Naive thymus-derived CD4-positive, alpha-beta T cell (primary cell): ENCODE measurements around the gene NKAIN2. TPM values are rescaled to one million over a fixed set of nuclear protein-coding genes. Genes with fewer than 3 reads are reported as not detected.

Experiments
- ATAC-seq: fragments of 150-1000 bp; cut with Tn5 transposase; 2 replicates; pipeline ENCODE4 v1.10.0; 2021; ENCODE audit warnings: mild to moderate bottlenecking, moderate library complexity
- CTCF ChIA-PET: fragments of 350-600 bp; sonication (Branson Sonifier 250); formaldehyde crosslinking; loops from one replicate; lab custom pipeline; 2021; ENCODE audit warnings: antibody characterized with exemption; lab: Charles Lee
- POLR2A ChIA-PET: fragments of 350-600 bp; sonication (Branson Sonifier 250); formaldehyde crosslinking; loops from one replicate; lab custom pipeline; 2021; ENCODE audit warnings: antibody characterized with exemption, inconsistent platforms; lab: Charles Lee
- DNase-seq, 9 donors: peaks; one replicate each; pipeline versions ENCODE4 v3.0.0 to v3.0.0-alpha.2; 2020 to 2022; ENCODE audit warnings: mixed read lengths in 1 of 9
- H3K27ac ChIP-seq: one replicate; pipeline ENCODE4 v1.7.0; 2013; ENCODE audit warnings: mild to moderate bottlenecking, low read depth, low read length, moderate library complexity
- H3K27me3 ChIP-seq, 2 donors: one replicate each; pipeline ENCODE4 v1.7.0; 2013; ENCODE audit warnings: low read length in 2 of 2, mild to moderate bottlenecking in 2 of 2, moderate library complexity in 2 of 2; ENCODE audit not compliant: control insufficient read depth in 2 of 2, insufficient read depth in 2 of 2
- H3K36me3 ChIP-seq, 3 experiments: 1 replicate in 2 of 3; 2 replicates in 1 of 3; pipeline ENCODE4 v1.7.0; 2013; ENCODE audit warnings: low read length in 3 of 3, mild to moderate bottlenecking in 3 of 3, moderate library complexity in 1 of 3; ENCODE audit not compliant: insufficient read depth in 3 of 3, control insufficient read depth in 2 of 3
- H3K4me1 ChIP-seq, 2 donors: one replicate each; pipeline ENCODE4 v1.7.0; 2013; ENCODE audit warnings: low read length in 2 of 2, mild to moderate bottlenecking in 2 of 2, moderate library complexity in 1 of 2; ENCODE audit not compliant: control insufficient read depth in 2 of 2, insufficient read depth in 2 of 2
- H3K4me3 ChIP-seq: 2 replicates; pipeline ENCODE4 v1.7.0; 2013; ENCODE audit warnings: mild to moderate bottlenecking, low read length
- H3K9me3 ChIP-seq, 3 experiments: 1 replicate in 2 of 3; 2 replicates in 1 of 3; pipeline ENCODE4 v1.7.0; 2013; ENCODE audit warnings: low read length in 3 of 3; ENCODE audit not compliant: control insufficient read depth in 2 of 3
- H3K27ac Mint-ChIP-seq, 9 donors: one replicate each; pipeline ENCODE4 v1.8.0; 2020 to 2022; ENCODE audit warnings: mixed read lengths in 9 of 9, mild to moderate bottlenecking in 8 of 9, moderate library complexity in 5 of 9, inconsistent platforms in 2 of 9
- H3K27me3 Mint-ChIP-seq, 5 donors: one replicate each; pipeline ENCODE4 v1.8.0; 2021 to 2022; ENCODE audit warnings: mixed read lengths in 5 of 5, mild to moderate bottlenecking in 1 of 5
- H3K36me3 Mint-ChIP-seq, 5 donors: one replicate each; pipeline ENCODE4 v1.8.0; 2020 to 2022; ENCODE audit warnings: mixed read lengths in 5 of 5, mild to moderate bottlenecking in 3 of 5, inconsistent platforms in 1 of 5
- H3K4me1 Mint-ChIP-seq, 7 donors: one replicate each; pipeline ENCODE4 v1.8.0; 2020 to 2022; ENCODE audit warnings: mixed read lengths in 7 of 7, mild to moderate bottlenecking in 3 of 7, inconsistent platforms in 1 of 7
- H3K4me3 Mint-ChIP-seq, 10 donors: one replicate each; pipeline ENCODE4 v1.8.0; 2020 to 2022; ENCODE audit warnings: mild to moderate bottlenecking in 10 of 10, mixed read lengths in 10 of 10, moderate library complexity in 6 of 10, inconsistent platforms in 2 of 10
- H3K9me3 Mint-ChIP-seq, 11 donors: one replicate each; pipeline ENCODE4 v1.8.0; 2020 to 2022; ENCODE audit warnings: mixed read lengths in 11 of 11, mild to moderate bottlenecking in 4 of 11, inconsistent platforms in 1 of 11, moderate library complexity in 1 of 11
- intact Hi-C, 2 donors: fragments of 100-400 bp; cut with micrococcal nuclease; formaldehyde crosslinking; loops; one replicate each; pipeline ENCODE4 v1.15.1; 2023
- polyA plus RNA-seq, 2 donors: library from polyadenylated mRNA; unstranded; fragments of 300-500 nt; fragmentation: Illumina TruSeq; gene quantifications; one replicate each; pipeline ENCODE4 v1.2.3, GENCODE V29; 2021
- total RNA-seq, 6 experiments: library from RNA in 5 of 6; stranded (reverse) in 5 of 6; gene quantifications; 1 replicate in 5 of 6; 2 replicates in 1 of 6; pipeline ENCODE4 v1.2.3 and lab custom pipeline; 2021 to 2026

Gene NKAIN2
- total RNA-seq (1 to 10 TPM in 1 of 5 experiments, not detected in 4; 2.9 TPM), polyA plus RNA-seq (under 1 TPM in 1 of 2 donors, not detected in 1; 0.21 TPM), total RNA-seq (lab: John Stamatoyannopoulos, UW) (not detected)

- no peaks in the 10 kb centered on the region for H3K9me3 ChIP-seq
- no peak for DNase-seq
- peaks cover 0 to 4% (median 0%) of the 10 kb centered on the region in 5 donors for H3K36me3 Mint-ChIP-seq
- CTCF ChIA-PET: no interaction called here
- intact Hi-C loops: loop anchor here in 1 of 2 donors (5.0 kb wide), 1 partner anchor 1049 kb away; no protein-coding TSS in a partner anchor
- peak within 1 kb of the TSS; percentile 53 to 81 (median 70) for H3K4me3 Mint-ChIP-seq
- no peak within 1 kb of the TSS for H3K4me3 ChIP-seq
- H3K36me3 ChIP-seq: no peaks in the 10 kb centered on the region
- H3K27me3 Mint-ChIP-seq: peaks cover 49 to 64% (median 50%) of the 10 kb centered on the region in 5 donors
- no peaks in the 10 kb centered on the region for H3K4me1 ChIP-seq
- ATAC-seq: no peak
- H3K4me1 Mint-ChIP-seq: peaks cover 4 to 14% (median 8%) of the 10 kb centered on the region in 7 donors
- H3K27ac ChIP-seq: no peak within 1 kb of the TSS
- H3K27me3 ChIP-seq: no peaks in the 10 kb centered on the region
- no peaks in the 10 kb centered on the region for H3K9me3 Mint-ChIP-seq
- H3K27ac Mint-ChIP-seq: no peak within 1 kb of the TSS
- POLR2A ChIA-PET: no interaction called here
Measured at GRCh38 chr6:123803504-123804013, at the start of gene NKAIN2. Gene NKAIN2 (plus strand): TSS chr6:123803865.

GRCh38 chr6:123759472-123759871 lies 44.2 kb upstream of the NKAIN2 start:
- no peak overlapping the region for H3K27ac ChIP-seq
- H3K9me3 Mint-ChIP-seq: peaks cover 0 to 1% (median 0%) of the 10 kb centered on the region in 11 donors
- H3K4me1 ChIP-seq: no peaks in the 10 kb centered on the region
- H3K27ac Mint-ChIP-seq: no peak overlapping the region
- H3K27me3 ChIP-seq: no peaks in the 10 kb centered on the region
- intact Hi-C loops: no loop called here
- H3K36me3 Mint-ChIP-seq: no peaks in the 10 kb centered on the region
- no peak overlapping the region for H3K4me3 Mint-ChIP-seq
- no peaks in the 10 kb centered on the region for H3K4me1 Mint-ChIP-seq
- CTCF ChIA-PET: interaction anchor here (0.6 kb wide), 1 partner anchor 33 kb away, joined by 3 read pairs; no protein-coding TSS in a partner anchor
- POLR2A ChIA-PET: no interaction called here
- no peaks in the 10 kb centered on the region for H3K27me3 Mint-ChIP-seq
- no peak overlapping the region for H3K4me3 ChIP-seq
- H3K9me3 ChIP-seq: no peaks in the 10 kb centered on the region
- no peak for DNase-seq
- no peak for ATAC-seq
- H3K36me3 ChIP-seq: no peaks in the 10 kb centered on the region

- Histone ChIP-seq H3K4me1 (no peaks in the 10 kb centered on the region), H3K9me3 (no peaks in the 10 kb centered on the region), H3K4me3 (no peak overlapping the region), H3K36me3 (no peaks in the 10 kb centered on the region), H3K27me3 (no peaks in the 10 kb centered on the region), H3K27ac (no peak overlapping the region)
- H3K27ac Mint-ChIP-seq: no peak overlapping the region
- no peak overlapping the region for H3K4me3 Mint-ChIP-seq
- CTCF ChIA-PET: no interaction called here
- H3K36me3 Mint-ChIP-seq: no peaks in the 10 kb centered on the region
- no peaks in the 10 kb centered on the region for H3K4me1 Mint-ChIP-seq
- intact Hi-C loops: no loop called here
- DNase-seq (no peak), ATAC-seq (no peak)
- peaks cover 0 to 1% (median 0%) of the 10 kb centered on the region in 11 donors for H3K9me3 Mint-ChIP-seq
- H3K27me3 Mint-ChIP-seq: no peaks in the 10 kb centered on the region
- POLR2A ChIA-PET: no interaction called here
Measured at GRCh38 chr6:123763904-123764303, 39.8 kb upstream of the NKAIN2 start.

GRCh38 chr6:123764722-123765121 lies 38.9 kb upstream of the NKAIN2 start:
- no peak overlapping the region for H3K27ac Mint-ChIP-seq
- no peaks in the 10 kb centered on the region for H3K36me3 Mint-ChIP-seq
- Histone ChIP-seq H3K9me3 (no peaks in the 10 kb centered on the region), H3K27me3 (no peaks in the 10 kb centered on the region), H3K36me3 (no peaks in the 10 kb centered on the region), H3K27ac (no peak overlapping the region), H3K4me1 (no peaks in the 10 kb centered on the region), H3K4me3 (no peak overlapping the region)
- ATAC-seq: no peak
- intact Hi-C loops: no loop called here
- no peak overlapping the region for H3K4me3 Mint-ChIP-seq
- ChIA-PET POLR2A (no interaction called here), CTCF (no interaction called here)
- no peaks in the 10 kb centered on the region for H3K4me1 Mint-ChIP-seq
- H3K9me3 Mint-ChIP-seq: peaks cover 0 to 5% (median 0%) of the 10 kb centered on the region in 11 donors
- H3K27me3 Mint-ChIP-seq: no peaks in the 10 kb centered on the region
- DNase-seq: no peak

- no peak overlapping the region for H3K4me3 ChIP-seq
- no peaks in the 10 kb centered on the region for H3K36me3 Mint-ChIP-seq
- CTCF ChIA-PET: no interaction called here
- H3K4me1 ChIP-seq: no peaks in the 10 kb centered on the region
- H3K27me3 Mint-ChIP-seq: no peaks in the 10 kb centered on the region
- no peaks in the 10 kb centered on the region for H3K36me3 ChIP-seq
- no peak overlapping the region for H3K4me3 Mint-ChIP-seq
- no peak overlapping the region for H3K27ac ChIP-seq
- peaks cover 0 to 6% (median 0%) of the 10 kb centered on the region in 11 donors for H3K9me3 Mint-ChIP-seq
- no peaks in the 10 kb centered on the region for H3K9me3 ChIP-seq
- intact Hi-C loops: no loop called here
- no peak overlapping the region for H3K27ac Mint-ChIP-seq
- no peaks in the 10 kb centered on the region for H3K27me3 ChIP-seq
- DNase-seq: no peak
- POLR2A ChIA-PET: no interaction called here
- H3K4me1 Mint-ChIP-seq: no peaks in the 10 kb centered on the region
- no peak for ATAC-seq
Measured at GRCh38 chr6:123768921-123769320, 34.7 kb upstream of the NKAIN2 start.

- no peaks in the 10 kb centered on the region for H3K27me3 ChIP-seq
- H3K4me1 Mint-ChIP-seq: no peaks in the 10 kb centered on the region
- H3K36me3 ChIP-seq: no peaks in the 10 kb centered on the region
- H3K27me3 Mint-ChIP-seq: no peaks in the 10 kb centered on the region
- no peak overlapping the region for H3K27ac ChIP-seq
- intact Hi-C loops: no loop called here
- H3K9me3 Mint-ChIP-seq: peaks cover 0 to 6% (median 0%) of the 10 kb centered on the region in 11 donors
- no peaks in the 10 kb centered on the region for H3K4me1 ChIP-seq
- no peak for ATAC-seq
- no peak overlapping the region for H3K27ac Mint-ChIP-seq
- ChIA-PET POLR2A (no interaction called here), CTCF (no interaction called here)
- H3K9me3 ChIP-seq: no peaks in the 10 kb centered on the region
- H3K36me3 Mint-ChIP-seq: no peaks in the 10 kb centered on the region
- no peak overlapping the region for H3K4me3 ChIP-seq
- no peak overlapping the region for H3K4me3 Mint-ChIP-seq
- no peak for DNase-seq
Measured at GRCh38 chr6:123769431-123769830, 34.2 kb upstream of the NKAIN2 start.

- Histone ChIP-seq H3K36me3 (no peaks in the 10 kb centered on the region), H3K4me3 (no peak overlapping the region), H3K9me3 (no peaks in the 10 kb centered on the region), H3K27me3 (no peaks in the 10 kb centered on the region), H3K4me1 (no peaks in the 10 kb centered on the region), H3K27ac (no peak overlapping the region)
- CTCF ChIA-PET: no interaction called here
- Mint-ChIP-seq H3K4me1 (no peaks in the 10 kb centered on the region), H3K4me3 (no peak overlapping the region), H3K27me3 (no peaks in the 10 kb centered on the region), H3K36me3 (no peaks in the 10 kb centered on the region), H3K27ac (no peak overlapping the region), H3K9me3 (peaks cover 0 to 6% (median 0%) of the 10 kb centered on the region in 11 donors)
- DNase-seq (no peak), ATAC-seq (no peak)
- intact Hi-C loops: no loop called here
- POLR2A ChIA-PET: no interaction called here
Measured at GRCh38 chr6:123770247-123770949, 33.3 kb upstream of the NKAIN2 start.
